SK-N-MC (cell line): ENCODE data around the gene GABPA.

Experiments
- EZH2 ChIP-seq: fragments of 200-600 bp; sonication (generic); IDR thresholded peaks from one replicate; pipeline ENCODE4 v1.6.1; 2017; ENCODE audit warnings: antibody characterized with exemption
- POLR2AphosphoS5 ChIP-seq: IDR thresholded peaks from 2 replicates; pipeline ENCODE4 v1.6.1; 2012; ENCODE audit warnings: mild to moderate bottlenecking, low read depth, low read length, borderline replicate concordance

DNA sequence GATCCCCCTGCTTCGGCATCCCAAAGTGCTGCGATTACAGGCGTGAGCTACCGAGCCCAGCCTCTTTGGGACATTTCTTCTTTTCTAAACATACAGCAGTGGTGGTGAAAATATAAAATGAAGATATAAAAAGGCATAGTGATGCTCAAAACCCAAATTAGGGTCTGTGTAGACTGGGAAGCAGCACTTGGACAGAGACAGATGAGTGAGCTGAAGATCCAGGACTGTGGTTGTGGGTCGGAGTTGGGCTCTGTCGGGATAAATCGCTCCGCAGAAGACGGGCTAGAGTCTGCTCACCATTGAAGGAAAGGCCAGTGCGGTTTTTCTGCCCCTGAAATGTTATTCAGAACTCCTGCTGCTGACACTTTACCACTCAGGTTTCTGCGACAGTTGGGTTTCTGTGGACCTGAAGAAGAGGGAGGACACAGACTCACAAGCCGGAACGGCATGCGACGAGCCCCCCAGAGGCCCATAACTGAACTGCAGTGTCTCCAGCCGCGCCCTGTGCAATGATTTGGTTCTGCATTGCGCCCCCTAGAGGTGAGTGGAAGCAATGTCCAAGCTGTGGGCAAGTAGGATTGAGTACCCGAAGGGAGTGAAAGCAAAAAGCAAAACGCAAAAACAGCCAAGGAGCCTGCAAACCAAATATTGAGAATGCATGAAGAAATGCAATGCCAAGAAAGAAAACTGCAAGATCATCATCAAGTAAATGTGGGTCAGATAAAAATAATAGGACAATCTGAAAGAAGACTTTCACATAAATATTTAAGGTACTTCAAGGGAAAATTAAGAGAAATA lies 66.6 kb downstream of the GABPA start:
- TF ChIP-seq POLR2AphosphoS5 (no peak), EZH2 (no peak)
